HG03108 (cell line): ENCODE data around the gene KCNG2.

Source experiments
- ATAC-seq: cut with Tn5 transposase; IDR thresholded peaks from one replicate; pipeline ENCODE4 v1.9.1; 2021; ENCODE audit warnings: moderate library complexity; ENCODE audit not compliant: unreplicated experiment

Gene KCNG2

DNA sequence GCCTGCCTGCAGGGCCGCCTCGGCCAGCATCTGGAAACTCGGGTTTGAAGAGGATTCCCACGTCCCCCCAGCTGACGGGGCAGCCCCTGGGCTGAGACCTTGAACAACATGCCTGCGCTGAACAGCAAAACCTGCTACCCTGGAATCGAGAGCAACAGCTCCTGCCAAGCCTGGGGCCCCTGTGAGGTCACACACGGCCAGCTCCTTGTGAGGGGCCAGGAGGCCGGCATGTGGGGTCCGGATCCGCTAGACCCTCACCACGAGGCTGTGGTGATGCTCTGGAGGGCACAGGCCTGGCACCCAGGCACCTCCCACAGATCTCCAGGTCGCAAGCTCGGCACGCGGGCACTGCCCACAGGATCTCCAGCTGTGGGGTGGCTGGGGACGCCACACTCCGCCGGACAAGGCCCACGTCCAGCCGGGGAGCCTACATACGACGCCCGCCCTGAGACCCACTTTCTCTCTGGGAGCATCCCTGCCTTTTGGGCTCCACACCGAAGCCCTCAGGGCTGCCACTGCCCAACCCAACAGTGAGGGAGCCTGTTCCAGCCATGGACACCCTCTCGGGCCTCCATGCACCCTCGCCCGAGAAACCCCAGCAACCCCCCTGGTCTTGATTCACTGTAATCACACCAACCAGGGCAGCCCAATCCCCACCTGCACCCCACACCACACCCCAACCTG is 119.6 kb downstream of the KCNG2 start:
- ATAC-seq = no peak

DNA sequence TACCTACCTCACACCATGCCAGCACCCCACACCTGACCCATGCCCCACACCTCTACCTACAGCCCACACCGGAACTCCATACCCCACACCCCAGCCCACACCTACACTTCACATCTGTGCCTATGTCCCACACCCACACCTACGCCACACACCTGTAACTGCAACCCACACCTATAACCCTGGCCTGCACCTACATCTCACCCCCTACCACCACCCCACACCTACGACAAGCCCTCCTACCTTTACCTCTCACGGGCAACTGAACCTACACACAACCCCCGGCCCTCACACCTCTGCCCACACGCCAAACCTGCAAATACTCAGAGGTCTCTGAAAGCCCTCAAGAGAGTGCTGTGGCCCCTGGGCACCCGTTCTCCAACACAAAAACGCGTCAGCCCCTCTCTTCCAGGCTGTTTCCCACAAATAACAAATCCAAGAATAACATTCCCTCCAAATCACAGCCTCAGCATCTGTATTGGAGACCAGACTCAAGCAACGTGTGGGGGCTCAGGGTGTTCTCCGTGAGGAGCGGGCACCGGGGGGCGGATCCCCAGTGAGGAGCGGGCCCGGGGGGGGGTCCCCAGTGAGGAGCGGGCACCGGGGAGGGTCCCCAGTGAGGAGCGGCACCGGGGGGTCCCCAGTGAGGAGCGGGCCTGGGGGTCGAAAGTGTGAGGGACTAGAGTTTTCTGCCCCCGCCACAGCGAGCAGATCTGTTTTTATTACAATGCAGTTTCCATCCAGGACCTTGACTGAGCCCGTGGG is 120.3 kb downstream of the KCNG2 start:
- no peak for ATAC-seq

DNA sequence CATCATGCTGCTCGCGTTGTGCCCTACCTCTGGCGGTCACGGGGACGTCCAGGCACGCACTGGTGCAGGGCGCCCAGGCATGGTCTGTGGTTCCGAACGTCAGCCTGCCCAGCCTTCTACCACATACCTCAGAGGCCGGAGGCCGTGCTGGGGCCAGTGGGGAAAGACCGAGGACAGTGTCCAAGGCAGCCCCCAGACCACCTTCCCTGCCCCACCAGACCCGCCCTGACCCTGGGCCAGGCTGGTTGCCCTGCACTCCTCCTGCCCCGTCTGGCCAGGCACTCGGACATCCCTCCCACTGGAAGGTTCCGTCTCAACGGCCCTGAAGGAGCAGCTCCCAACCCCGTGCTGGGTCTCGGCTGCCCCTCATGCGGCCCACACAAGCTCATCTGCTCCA is 120.9 kb downstream of the KCNG2 start:
- ATAC-seq = no peak

DNA sequence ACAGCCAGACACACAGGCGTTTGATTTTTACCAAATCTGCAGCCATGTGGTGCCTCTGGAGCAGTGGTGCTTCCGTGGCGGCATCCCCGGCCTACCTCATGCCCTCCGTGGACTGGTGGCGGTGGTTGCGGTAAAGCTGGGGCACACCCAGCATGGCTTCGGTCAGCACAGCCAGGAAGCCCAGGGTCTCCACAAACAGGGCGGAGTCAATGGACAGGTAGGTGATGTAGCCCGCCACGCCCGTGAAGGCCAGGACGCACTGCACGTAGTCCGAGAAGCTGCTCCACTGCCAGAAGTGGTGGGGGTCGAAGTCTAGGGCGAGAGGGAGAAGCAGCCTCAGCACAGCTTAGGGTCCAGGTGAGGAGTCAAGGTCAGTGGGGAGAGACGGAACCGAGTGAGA is 121.4 kb downstream of the KCNG2 start:
- ATAC-seq = no peak

DNA sequence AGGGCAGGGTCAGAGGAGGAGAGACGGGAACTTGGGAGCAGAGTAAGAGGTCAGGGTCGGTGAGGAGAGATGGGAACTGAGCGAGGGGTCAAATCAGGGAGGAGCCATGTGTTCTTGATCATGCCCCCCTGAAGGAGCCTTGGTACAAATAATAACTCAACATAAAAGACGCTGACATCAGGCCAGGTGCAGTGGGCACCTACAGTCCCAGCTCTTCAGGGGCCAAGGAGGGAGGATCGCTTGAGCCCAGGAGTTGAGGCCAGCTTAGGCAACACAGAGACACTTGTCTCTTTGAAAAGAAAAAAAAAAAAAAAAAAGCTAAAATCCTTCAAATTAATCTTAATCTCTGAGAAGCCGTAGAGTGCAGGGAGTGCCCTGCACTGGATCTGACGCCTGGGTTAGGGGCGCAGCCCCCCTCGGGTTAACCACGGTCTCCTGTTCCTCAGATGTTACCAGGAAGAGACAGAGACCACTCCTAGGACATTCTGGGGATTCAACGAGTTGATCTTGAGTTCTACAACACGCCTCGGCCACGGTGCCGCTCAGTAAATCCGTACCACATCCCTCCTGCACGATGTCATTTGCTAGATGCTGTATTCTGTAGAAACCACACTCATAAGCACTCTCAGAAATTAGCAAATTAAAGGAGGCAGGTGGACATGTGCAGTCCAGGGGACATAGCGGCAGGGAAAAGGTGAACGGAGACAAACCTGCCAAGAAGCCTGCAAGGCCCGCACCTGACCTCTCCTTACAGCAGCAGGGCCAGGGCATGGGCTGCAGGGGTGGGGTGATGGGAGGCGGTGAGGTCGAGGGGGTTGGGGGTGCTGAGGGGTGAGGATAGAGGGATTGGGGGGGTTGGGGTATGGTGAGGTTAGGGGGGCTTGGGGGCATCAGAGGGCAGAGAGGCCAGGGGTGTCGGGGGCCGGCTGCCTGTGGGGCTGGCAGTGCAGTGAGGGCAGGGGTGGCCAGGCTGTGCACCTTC is 124.5 kb downstream of the KCNG2 start:
- no peak for ATAC-seq

DNA sequence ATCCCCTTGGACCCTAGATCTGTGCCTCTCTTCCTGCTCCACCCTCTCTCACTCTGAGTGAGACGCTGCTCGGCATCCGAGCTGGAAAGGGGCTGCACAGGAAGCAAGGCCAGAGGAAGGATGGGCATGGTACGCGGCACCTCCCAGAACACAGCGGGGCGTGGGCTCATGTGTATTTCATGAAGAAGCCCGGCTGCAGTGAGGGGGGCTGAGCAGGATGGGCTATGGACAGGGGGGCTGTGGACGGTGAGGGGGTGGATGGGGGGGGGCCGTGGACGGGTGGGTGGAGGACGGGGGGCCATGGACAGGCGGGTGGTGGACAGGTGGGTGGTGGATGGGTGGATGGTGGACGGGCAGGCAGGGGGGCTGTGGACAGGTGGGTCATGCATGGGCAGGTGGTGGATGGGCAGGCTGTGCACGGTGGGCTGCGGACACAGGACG is 125.3 kb downstream of the KCNG2 start:
- ATAC-seq = no peak

DNA sequence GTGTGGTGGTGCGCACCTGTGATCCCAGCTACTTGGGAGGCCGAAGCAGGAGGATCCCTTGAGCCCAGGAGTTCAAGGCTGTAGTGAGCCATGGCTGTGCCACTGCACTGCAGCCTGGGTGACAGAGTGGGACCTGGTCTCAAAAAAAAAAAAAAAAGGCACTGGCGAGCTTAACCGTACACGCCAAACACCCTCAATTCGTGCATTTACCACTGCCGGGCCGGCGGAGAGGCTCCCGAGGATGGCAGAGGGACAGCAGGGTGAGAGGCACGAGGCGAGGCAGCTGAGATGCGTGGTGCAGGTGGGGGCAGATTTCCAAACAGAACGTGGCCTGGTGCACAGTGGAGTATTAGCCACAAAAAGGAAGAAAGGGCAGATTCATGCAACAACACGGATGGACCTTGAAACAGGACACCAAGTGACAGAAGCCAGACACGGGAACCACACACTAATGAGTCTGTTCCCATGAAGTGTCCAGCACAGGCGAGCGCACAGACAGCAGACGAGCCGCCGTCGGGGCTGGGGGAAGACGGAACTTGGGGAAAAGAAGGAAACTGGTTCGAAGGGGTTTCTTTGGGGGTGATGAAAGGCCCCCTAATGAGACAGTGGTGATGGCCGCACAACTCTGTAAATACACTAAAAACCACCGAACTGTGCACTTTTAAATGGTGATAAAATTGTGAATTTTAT is 126.3 kb downstream of the KCNG2 start:
- no peak for ATAC-seq

DNA sequence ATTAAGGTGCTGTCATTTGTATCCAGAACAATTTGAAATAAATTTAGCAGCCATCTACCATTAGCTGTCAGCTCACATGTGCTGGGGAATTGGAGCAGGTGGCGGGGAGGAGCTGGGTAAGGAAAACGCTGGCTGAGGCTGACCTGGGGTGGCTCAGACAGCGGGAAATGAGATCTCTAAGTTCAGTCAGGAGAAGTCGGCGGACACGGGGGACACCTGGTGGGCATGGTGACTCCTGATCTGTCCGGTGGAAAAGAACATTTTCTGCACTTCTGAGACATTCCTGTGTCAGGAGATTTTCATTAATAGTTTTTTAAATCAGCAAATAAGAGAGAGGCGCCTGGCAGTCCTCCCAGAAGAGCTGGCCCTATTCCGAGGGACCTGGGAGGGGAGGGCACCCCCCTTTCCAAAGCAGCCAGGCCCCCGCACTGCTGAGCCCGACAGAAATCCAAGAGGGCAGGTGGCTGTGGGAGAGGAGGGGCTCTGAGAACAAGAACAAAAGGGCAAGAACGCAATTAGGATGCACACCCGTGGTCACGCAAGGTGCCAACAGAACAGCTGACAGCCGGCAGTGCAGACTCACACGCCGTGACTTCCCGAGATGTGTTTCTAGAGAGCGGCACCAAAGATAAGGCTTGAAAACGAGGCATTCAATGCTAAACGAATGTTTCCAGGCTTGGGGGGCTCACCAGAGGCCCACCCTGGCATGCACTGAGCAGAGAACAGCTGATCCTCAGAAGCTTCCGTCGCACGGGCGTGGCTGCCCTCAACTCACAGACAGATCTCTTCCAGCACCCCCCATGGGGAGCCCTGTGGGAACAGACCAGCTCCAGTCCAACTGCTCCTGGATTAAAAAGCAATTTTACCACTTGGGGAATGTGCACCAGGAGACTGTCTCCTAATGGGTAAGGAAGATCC is 127.3 kb downstream of the KCNG2 start:
- no peak for ATAC-seq

DNA sequence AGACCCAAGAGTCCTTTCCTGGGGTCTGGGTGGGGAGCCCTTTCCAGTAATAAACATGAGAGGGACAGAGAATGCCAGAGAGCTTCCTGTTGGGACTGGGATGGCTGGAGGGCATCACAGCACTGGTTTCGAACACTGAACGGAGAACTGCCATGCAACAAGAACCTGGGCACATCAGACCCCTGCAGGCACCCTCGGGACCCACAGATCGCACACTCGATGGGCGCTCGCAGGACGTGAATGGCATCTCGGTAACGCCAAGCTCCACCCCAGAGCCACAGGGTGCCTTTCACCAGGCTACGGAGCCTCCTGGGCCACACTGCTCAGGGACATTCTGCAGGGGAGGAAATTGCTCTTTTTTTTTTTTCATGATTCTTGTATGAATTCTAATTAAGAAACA is 128.6 kb downstream of the KCNG2 start:
- no peak for ATAC-seq

DNA sequence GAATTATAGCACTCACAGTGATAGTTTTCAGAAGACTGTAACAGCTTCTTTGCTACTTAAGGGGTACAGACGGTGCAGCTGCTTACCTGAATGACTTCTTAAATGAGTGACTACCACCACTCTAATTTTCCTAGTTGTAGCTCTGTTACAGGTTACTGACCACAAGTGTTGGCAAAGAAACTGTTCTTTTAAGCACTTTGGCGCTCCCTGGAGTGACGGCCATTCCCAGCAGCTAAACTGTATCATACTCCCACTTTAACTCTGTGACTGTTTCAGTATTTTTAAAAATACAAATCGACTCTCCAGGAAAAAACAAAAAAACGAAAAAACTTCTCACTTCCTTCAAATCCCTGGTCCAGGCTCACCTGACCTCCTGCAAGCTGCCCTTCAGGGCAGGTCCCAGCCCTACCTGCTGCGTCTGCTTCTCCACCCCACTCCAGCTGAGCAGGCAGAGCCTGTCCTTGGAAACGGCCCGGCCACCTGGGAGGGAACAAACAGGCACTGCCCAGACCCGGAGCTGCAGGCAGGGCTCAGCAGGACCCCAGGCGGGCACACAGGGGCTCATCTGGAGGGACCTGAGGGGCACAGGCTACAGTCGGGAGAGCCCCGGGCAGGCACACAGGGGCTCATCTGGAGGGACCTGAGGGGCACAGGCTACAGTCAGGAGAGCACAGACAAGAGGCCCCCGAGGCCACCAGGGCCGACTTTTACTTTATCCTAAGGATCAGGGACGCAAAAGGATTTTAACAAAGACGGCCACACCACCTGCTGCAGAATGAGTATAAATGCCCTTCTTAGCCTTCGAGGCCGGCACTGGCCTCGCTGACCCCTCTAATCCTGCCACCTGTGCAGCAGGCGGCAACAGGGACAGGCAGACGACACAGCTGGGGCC is 129.2 kb downstream of the KCNG2 start:
- no peak for ATAC-seq

DNA sequence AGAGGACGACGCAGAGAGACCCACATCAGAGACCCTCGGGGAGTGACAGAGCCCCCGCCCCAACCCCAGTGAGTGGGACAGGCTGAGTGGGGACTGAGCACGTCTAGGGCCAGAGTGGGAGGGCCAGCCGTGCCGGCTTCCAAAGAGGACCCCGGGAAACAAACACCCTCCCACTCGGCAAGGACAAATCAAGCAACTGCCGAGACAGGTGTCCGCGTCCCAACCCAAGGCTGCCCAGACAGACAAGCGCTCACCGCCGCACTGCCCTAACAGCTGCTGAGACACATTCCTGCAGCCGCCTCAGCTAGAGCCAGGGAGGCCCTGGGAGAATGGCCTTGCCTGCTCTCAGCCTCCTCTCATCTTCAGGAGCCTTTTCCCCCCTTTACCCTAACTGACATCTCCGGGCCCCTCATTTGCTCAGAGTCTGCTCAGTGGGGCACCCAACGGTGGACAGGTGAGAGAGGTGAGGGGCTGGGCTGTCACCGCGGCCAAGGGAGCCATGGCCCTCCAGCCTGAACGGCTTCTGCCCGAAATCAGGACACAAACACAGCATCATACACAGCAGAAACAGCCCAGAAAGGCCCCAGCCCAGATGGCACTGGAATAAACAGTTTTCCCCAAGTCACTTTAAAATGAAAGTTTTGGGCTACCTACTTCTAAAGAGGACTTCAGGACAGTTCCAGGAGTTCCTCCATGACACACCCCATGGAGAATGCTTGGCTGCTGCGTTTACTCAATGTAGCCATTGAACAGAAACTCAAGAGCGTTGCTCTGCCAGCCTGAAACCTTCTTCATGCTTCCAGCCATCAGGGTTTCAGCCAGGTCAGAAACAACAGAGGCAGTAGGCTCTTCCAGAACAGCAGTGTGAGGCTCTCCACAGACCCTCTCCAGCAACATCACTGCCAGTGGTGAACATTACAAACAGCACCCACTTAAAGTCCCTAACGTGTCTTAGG is 130.1 kb downstream of the KCNG2 start:
- no peak for ATAC-seq

DNA sequence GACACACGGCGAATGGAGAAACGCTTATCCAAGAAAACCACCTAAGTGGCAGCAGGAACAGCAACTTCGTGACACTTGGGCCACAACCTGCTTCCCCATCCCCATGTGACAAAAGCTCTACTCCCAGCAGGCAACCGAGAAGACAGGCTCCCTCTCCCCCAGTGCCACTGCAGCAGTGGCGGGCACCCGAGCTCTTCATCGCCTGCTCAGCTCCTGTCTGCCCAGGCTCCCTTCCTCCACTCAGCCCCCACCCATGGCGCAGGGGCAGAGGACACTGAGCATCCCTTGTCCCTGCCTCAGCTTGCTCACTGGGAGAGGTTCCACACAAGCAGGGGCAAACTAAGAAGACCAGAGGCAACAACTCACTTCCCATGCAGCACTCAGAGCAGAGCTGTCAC is 130.8 kb downstream of the KCNG2 start:
- ATAC-seq = no peak

DNA sequence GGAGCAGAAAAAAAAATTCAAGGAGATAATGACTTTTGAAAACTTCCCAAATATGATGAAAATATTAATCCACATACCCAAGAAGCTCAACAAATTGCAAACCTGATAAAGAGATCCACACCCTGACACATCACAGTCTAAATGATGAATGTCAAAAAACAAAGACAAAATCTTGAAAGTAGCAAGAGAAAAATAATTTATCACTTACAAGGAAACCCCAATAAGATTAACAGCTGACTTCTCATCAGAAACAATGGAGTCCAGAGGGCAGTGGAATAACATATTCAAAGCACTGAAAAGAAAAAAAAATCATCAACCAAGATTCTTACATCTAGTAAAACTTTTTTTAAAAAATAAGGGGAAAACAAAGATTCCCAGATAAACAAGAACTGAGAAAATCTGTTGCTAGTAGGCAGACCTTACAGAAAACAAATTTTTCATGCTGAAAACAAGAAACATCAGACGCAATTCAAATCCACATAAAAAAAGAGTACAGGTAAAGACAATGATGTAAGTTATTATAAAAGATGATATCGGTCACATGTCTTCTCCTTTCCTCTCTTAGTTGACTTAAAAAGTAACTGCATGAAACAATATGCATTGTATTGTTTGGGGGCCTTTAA is 132.4 kb downstream of the KCNG2 start:
- ATAC-seq = no peak

DNA sequence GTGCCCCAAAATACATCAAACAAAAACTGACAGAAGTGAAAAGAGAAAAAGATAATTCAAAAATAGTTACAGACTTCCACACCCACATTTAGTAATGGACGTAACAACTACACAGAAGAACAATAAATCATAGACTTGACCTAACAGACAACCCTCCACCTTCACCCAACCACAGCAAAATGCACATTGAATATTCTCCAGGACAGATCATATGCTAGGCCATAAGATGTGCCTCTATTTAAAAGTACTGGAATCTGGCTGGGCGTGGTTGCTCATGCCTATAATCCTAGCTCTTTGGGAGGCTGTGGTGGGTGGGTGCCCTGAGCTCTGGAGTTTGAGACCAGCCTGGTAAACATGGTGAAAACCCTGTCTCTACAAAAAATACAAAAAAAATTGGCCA is 133.7 kb downstream of the KCNG2 start:
- ATAC-seq = no peak

DNA sequence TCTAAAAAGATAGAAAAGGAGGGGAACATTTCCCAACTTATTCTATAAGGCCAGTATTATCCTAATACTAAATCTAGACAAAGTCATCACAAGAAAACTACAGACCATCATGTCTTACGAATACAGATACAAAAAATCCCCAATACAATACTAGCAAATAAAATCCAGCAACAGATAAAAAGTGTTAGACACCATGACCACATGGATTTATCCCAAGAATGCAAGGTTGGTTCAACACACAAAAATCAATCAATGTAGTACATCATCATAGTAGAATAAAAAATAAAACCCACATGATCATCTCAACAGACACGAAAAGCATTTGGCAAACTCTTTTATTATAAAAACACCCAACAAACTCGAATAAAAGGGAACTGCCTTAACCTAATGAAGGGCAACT is 135.2 kb downstream of the KCNG2 start:
- ATAC-seq = no peak

DNA sequence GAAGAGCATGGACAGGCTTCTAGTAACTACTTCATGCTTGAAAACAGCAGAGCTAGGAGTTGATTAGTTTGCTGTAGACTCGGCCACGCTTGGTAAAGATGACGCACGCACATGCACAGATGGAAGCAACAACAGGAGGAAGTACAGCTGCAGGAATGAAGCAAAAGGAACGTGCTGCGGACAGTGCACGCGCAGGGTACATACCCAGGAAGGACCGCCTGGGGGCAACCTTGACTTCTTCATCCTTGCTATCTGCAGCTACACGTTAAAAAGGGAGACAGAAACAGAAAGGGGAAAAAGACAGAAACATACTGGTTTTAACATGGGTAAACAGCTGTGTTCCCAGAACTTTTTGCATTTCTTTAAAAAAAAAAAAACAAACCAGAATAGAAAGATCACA is 136.0 kb downstream of the KCNG2 start:
- no peak for ATAC-seq
